ENCODE measurements around the gene NINL.

DNA sequence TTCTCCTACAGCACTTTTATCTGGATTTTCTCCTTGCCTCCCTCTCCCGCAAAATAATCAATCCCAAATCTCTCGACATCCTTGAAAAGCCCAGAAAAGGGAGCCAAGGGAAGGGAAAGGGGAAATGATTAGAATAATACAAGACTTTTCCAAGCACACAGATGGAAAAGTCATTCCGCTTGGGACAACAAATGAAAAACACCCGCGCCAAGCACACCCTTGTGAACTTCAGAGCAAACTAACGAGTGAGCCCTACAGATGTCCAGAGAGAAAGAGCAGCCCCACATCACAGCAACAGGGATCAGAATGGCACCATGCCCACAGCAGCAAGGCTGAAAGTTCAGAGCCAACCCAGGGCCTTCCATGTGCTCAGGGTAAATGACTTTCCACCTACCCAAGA lies 49.6 kb downstream of the NINL start:
- TF ChIP-seq, protein P1, sequence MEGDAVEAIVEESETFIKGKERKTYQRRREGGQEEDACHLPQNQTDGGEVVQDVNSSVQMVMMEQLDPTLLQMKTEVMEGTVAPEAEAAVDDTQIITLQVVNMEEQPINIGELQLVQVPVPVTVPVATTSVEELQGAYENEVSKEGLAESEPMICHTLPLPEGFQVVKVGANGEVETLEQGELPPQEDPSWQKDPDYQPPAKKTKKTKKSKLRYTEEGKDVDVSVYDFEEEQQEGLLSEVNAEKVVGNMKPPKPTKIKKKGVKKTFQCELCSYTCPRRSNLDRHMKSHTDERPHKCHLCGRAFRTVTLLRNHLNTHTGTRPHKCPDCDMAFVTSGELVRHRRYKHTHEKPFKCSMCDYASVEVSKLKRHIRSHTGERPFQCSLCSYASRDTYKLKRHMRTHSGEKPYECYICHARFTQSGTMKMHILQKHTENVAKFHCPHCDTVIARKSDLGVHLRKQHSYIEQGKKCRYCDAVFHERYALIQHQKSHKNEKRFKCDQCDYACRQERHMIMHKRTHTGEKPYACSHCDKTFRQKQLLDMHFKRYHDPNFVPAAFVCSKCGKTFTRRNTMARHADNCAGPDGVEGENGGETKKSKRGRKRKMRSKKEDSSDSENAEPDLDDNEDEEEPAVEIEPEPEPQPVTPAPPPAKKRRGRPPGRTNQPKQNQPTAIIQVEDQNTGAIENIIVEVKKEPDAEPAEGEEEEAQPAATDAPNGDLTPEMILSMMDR (IDR thresholded peaks at IDR 0.05 in 2 of 3, conservative IDR thresholded peaks at IDR 0.05 in 1 of 3; ENCODE audit: borderline replicate concordance in 1 of 3, insufficient read depth in 1 of 3, low read depth in 2 of 3, low read length in 2 of 3): no peak
- TF ChIP-seq ZNF274 (IDR thresholded peaks at IDR 0.05; ENCODE audit: low read depth, low read length) (no peak), EZH2 (IDR thresholded peaks at IDR 0.05) (no peak), POLR2A (IDR thresholded peaks at IDR 0.05; ENCODE audit: borderline replicate concordance, extremely low read depth, insufficient read depth, insufficient read length) (no peak), SP1 (IDR thresholded peaks at IDR 0.05; ENCODE audit: low read depth) (no peak), POLR2AphosphoS5 (IDR thresholded peaks at IDR 0.05; ENCODE audit: low read depth, low read length) (no peak), EZH2phosphoT487 (IDR thresholded peaks at IDR 0.05; ENCODE audit: borderline replicate concordance) (no peak), EGR1 (IDR thresholded peaks at IDR 0.05; ENCODE audit: low read depth) (no peak)
- TF ChIP-seq, protein P2, sequence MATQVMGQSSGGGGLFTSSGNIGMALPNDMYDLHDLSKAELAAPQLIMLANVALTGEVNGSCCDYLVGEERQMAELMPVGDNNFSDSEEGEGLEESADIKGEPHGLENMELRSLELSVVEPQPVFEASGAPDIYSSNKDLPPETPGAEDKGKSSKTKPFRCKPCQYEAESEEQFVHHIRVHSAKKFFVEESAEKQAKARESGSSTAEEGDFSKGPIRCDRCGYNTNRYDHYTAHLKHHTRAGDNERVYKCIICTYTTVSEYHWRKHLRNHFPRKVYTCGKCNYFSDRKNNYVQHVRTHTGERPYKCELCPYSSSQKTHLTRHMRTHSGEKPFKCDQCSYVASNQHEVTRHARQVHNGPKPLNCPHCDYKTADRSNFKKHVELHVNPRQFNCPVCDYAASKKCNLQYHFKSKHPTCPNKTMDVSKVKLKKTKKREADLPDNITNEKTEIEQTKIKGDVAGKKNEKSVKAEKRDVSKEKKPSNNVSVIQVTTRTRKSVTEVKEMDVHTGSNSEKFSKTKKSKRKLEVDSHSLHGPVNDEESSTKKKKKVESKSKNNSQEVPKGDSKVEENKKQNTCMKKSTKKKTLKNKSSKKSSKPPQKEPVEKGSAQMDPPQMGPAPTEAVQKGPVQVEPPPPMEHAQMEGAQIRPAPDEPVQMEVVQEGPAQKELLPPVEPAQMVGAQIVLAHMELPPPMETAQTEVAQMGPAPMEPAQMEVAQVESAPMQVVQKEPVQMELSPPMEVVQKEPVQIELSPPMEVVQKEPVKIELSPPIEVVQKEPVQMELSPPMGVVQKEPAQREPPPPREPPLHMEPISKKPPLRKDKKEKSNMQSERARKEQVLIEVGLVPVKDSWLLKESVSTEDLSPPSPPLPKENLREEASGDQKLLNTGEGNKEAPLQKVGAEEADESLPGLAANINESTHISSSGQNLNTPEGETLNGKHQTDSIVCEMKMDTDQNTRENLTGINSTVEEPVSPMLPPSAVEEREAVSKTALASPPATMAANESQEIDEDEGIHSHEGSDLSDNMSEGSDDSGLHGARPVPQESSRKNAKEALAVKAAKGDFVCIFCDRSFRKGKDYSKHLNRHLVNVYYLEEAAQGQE (IDR thresholded peaks at IDR 0.05; ENCODE audit: low read depth): no peak
- TF ChIP-seq, protein P3, sequence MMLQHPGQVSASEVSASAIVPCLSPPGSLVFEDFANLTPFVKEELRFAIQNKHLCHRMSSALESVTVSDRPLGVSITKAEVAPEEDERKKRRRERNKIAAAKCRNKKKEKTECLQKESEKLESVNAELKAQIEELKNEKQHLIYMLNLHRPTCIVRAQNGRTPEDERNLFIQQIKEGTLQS (IDR thresholded peaks at IDR 0.05): no peak
- TF ChIP-seq, protein P4, sequence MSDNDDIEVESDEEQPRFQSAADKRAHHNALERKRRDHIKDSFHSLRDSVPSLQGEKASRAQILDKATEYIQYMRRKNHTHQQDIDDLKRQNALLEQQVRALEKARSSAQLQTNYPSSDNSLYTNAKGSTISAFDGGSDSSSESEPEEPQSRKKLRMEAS (IDR thresholded peaks at IDR 0.05): no peak
